ENCODE measurements around the gene ATP2C1.

GRCh38 chr3:130963878-130964277 is 70.0 kb downstream of the ATP2C1 start:
- no peak for TF ChIP-seq CTCF (IDR thresholded peaks at IDR 0.05)
- no peak for TF ChIP-seq EZH2 (IDR thresholded peaks at IDR 0.05)
- TF ChIP-seq EZH2phosphoT487 (IDR thresholded peaks at IDR 0.05) = no peak
